ENCODE measurements around the gene INSIG2. TPM values are rescaled to one million over a fixed set of nuclear protein-coding genes. Genes with fewer than 3 reads are reported as not detected.

INSIG2 gene
- polyA plus RNA-seq, 1 donor (not counting 4 experiments of a cell fraction or from before 2014, with no cell fraction given), result 28.6 TPM

GRCh38 chr2:118055512-118056164, 32.6 kb upstream of the INSIG2 start:
- Histone ChIP-seq H3K4me1 (ENCODE audit: control insufficient read depth, extremely low read depth, insufficient read depth, low read length) (no peaks in the 10 kb centered on the region), H3K36me3 (ENCODE audit: control insufficient read depth in 2 of 2, extremely low read depth in 1 of 2, insufficient read depth in 2 of 2, low read length in 2 of 2) (no peaks in the 10 kb centered on the region), H3K9ac (ENCODE audit: control insufficient read depth, extremely low read depth, insufficient read depth, low read length) (no peak overlapping the region), H3K79me2 (ENCODE audit: control insufficient read depth, insufficient read depth, low read length) (no peaks in the 10 kb centered on the region), H3K27me3 (ENCODE audit: control insufficient read depth, extremely low read depth, insufficient read depth, low read length) (no peaks in the 10 kb centered on the region), H3K9me3 (ENCODE audit: control insufficient read depth, low read depth, low read length) (no peaks in the 10 kb centered on the region), H3K4me3 (ENCODE audit: control insufficient read depth in 2 of 3, extremely low read depth in 1 of 3, insufficient read depth in 2 of 3, low read depth in 1 of 3, low read length in 3 of 3) (no peak overlapping the region), H3K27ac (ENCODE audit: control insufficient read depth, insufficient read depth, low read length) (no peak overlapping the region), H2AFZ (ENCODE audit: control insufficient read depth, low read length) (no peak overlapping the region), H3K9me1 (ENCODE audit: control insufficient read depth, extremely low read depth, insufficient read depth, low read length) (no peaks in the 10 kb centered on the region), H4K20me1 (ENCODE audit: control insufficient read depth, extremely low read depth, insufficient read depth, low read length) (no peaks in the 10 kb centered on the region), H3K4me2 (ENCODE audit: control insufficient read depth, extremely low read depth, insufficient read depth, low read depth, low read length) (no peak overlapping the region)
- dilution Hi-C loops (cut with MboI; ENCODE audit: extremely low pct_ligation_motif_present, low sequenced_read_pairs), result no loop called here
- TF ChIP-seq EZH2 (IDR thresholded peaks at IDR 0.05; ENCODE audit: low read length) (no peak), CTCF (optimal IDR thresholded peaks at IDR 0.05 in 1 of 3, IDR thresholded peaks at IDR 0.05 in 1 of 3, conservative IDR thresholded peaks at IDR 0.05 in 1 of 3; ENCODE audit: extremely low read depth in 1 of 3, insufficient read depth in 2 of 3, low read length in 3 of 3) (no peak)
- DNase-seq (ENCODE audit: low read depth, low spot score) (no peak), FAIRE-seq (no peak)

- Histone ChIP-seq H3K9ac (ENCODE audit: control insufficient read depth, extremely low read depth, insufficient read depth, low read length) (no peak overlapping the region), H4K20me1 (ENCODE audit: control insufficient read depth, extremely low read depth, insufficient read depth, low read length) (no peaks in the 10 kb centered on the region), H3K4me1 (ENCODE audit: control insufficient read depth, extremely low read depth, insufficient read depth, low read length) (no peaks in the 10 kb centered on the region), H3K27ac (ENCODE audit: control insufficient read depth, insufficient read depth, low read length) (no peak overlapping the region), H3K27me3 (ENCODE audit: control insufficient read depth, extremely low read depth, insufficient read depth, low read length) (no peaks in the 10 kb centered on the region), H3K9me3 (ENCODE audit: control insufficient read depth, low read depth, low read length) (no peaks in the 10 kb centered on the region), H2AFZ (ENCODE audit: control insufficient read depth, low read length) (no peak overlapping the region), H3K9me1 (ENCODE audit: control insufficient read depth, extremely low read depth, insufficient read depth, low read length) (no peaks in the 10 kb centered on the region), H3K79me2 (ENCODE audit: control insufficient read depth, insufficient read depth, low read length) (no peaks in the 10 kb centered on the region), H3K4me3 (ENCODE audit: control insufficient read depth in 2 of 3, extremely low read depth in 1 of 3, insufficient read depth in 2 of 3, low read depth in 1 of 3, low read length in 3 of 3) (no peak overlapping the region), H3K4me2 (ENCODE audit: control insufficient read depth, extremely low read depth, insufficient read depth, low read depth, low read length) (no peak overlapping the region), H3K36me3 (ENCODE audit: control insufficient read depth in 2 of 2, extremely low read depth in 1 of 2, insufficient read depth in 2 of 2, low read length in 2 of 2) (no peaks in the 10 kb centered on the region)
- DNase-seq (ENCODE audit: low read depth, low spot score) (no peak), FAIRE-seq (no peak)
- no peak for TF ChIP-seq EZH2 (IDR thresholded peaks at IDR 0.05; ENCODE audit: low read length)
- no peak for TF ChIP-seq CTCF (optimal IDR thresholded peaks at IDR 0.05 in 1 of 3, IDR thresholded peaks at IDR 0.05 in 1 of 3, conservative IDR thresholded peaks at IDR 0.05 in 1 of 3; ENCODE audit: extremely low read depth in 1 of 3, insufficient read depth in 2 of 3, low read length in 3 of 3)
- dilution Hi-C loops (cut with MboI; ENCODE audit: extremely low pct_ligation_motif_present, low sequenced_read_pairs), result no loop called here
Measured at GRCh38 chr2:118056165-118056534, 32.1 kb upstream of the INSIG2 start.
